ENCODE data around the gene HOMER2. TPM values are rescaled to one million over a fixed set of nuclear protein-coding genes. Genes with fewer than 3 reads are reported as not detected.
"Not testable (repeated sequence)": the region's sequence is repeated elsewhere in the genome, so short reads cannot be mapped to it uniquely, and the experiment has no call there.

Gene HOMER2
- polyA plus RNA-seq, 1 experiment: 1.1 TPM

- H3K27me3 ChIP-seq (ENCODE audit: control insufficient read depth, insufficient read depth, low read length): peaks cover 5% of the 10 kb centered on the region
- no peak for DNase-seq (ENCODE audit: low read depth, low spot score)
- no peak overlapping the region for H3K27ac ChIP-seq (ENCODE audit: low read depth, low read length)
- POLR2A ChIA-PET: no interaction called here
- no peaks in the 10 kb centered on the region for H3K9me3 ChIP-seq (ENCODE audit: control insufficient read depth, insufficient read depth, low read length)
- H3K4me3 ChIP-seq (ENCODE audit: low read depth, low read length): no peak overlapping the region
- TF ChIP-seq CTCF (IDR thresholded peaks at IDR 0.05; ENCODE audit: low read depth, low read length): no peak
- CTCF ChIA-PET: no interaction called here
These were observed 57.5 kb downstream of the HOMER2 start for GRCh38 chr15:82894971-82895520.

- CTCF ChIA-PET; DNase-seq (ENCODE audit: low read depth, low spot score); H3K9me3 ChIP-seq (ENCODE audit: control insufficient read depth, insufficient read depth, low read length): not testable (repeated sequence)
These were observed 59.0 kb downstream of the HOMER2 start for GRCh38 chr15:82893473-82893872.

DNA sequence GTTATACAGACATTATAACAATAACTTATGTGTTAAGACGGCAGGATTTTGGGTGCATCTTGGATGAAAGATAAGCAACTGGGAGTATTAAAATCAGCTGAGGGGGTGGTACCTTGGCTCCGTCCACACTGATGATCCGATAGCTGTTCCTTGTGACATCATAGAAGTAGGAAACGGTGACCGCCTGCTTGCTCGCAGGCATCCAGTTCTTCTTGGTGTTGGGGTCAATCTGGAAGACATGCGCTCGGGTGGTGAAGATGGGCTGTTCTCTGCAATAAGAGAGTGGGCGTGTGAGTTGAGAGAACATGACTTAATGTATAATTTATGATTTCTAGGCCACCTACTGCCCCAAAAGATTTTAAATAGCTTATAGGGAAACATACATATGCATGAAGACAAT lies 59.9 kb downstream of the HOMER2 start:
- no peaks in the 10 kb centered on the region for H3K9me3 ChIP-seq (ENCODE audit: control insufficient read depth, insufficient read depth, low read length)
- H3K27ac ChIP-seq (ENCODE audit: low read depth, low read length): no peak overlapping the region
- TF ChIP-seq CTCF (IDR thresholded peaks at IDR 0.05; ENCODE audit: low read depth, low read length): no peak
- POLR2A ChIA-PET: no interaction called here
- no peak for DNase-seq (ENCODE audit: low read depth, low spot score)
- CTCF ChIA-PET: no interaction called here
- no peak overlapping the region for H3K4me3 ChIP-seq (ENCODE audit: low read depth, low read length)
- H3K27me3 ChIP-seq (ENCODE audit: control insufficient read depth, insufficient read depth, low read length): peaks cover 5% of the 10 kb centered on the region

More at GRCh38 chr15:82893473-82893872, 59.0 kb downstream of the HOMER2 start:
- H3K27ac ChIP-seq (ENCODE audit: low read depth, low read length); POLR2A ChIA-PET; H3K27me3 ChIP-seq (ENCODE audit: control insufficient read depth, insufficient read depth, low read length); H3K4me3 ChIP-seq (ENCODE audit: low read depth, low read length): not testable (repeated sequence)

DNA sequence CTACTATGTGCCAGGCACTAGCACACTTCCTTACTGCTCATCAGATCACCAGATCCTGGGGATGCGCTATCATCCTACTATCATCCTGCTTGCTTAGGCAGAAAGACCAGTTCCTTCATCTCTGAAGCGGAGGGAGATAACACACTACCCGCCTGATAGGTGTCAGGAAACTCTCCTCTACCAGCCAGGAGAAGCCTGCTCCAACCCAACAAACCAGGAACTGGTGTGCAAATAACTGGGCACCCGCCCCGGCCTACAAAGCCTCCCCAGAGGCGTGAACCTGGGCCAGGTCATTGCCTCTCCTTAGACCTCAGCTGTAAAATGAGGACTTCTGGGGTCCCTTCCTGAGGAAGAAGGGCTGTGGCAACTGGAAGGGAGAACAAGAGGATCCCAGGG lies 61.5 kb downstream of the HOMER2 start:
- H3K27ac ChIP-seq (ENCODE audit: low read depth, low read length): no peak overlapping the region
- H3K4me3 ChIP-seq (ENCODE audit: low read depth, low read length): no peak overlapping the region
- no peaks in the 10 kb centered on the region for H3K9me3 ChIP-seq (ENCODE audit: control insufficient read depth, insufficient read depth, low read length)
- no peak for TF ChIP-seq CTCF (IDR thresholded peaks at IDR 0.05; ENCODE audit: low read depth, low read length)
- H3K27me3 ChIP-seq (ENCODE audit: control insufficient read depth, insufficient read depth, low read length): peaks cover 3% of the 10 kb centered on the region
- POLR2A ChIA-PET: no interaction called here
- CTCF ChIA-PET: no interaction called here
- no peak for DNase-seq (ENCODE audit: low read depth, low spot score)

DNA sequence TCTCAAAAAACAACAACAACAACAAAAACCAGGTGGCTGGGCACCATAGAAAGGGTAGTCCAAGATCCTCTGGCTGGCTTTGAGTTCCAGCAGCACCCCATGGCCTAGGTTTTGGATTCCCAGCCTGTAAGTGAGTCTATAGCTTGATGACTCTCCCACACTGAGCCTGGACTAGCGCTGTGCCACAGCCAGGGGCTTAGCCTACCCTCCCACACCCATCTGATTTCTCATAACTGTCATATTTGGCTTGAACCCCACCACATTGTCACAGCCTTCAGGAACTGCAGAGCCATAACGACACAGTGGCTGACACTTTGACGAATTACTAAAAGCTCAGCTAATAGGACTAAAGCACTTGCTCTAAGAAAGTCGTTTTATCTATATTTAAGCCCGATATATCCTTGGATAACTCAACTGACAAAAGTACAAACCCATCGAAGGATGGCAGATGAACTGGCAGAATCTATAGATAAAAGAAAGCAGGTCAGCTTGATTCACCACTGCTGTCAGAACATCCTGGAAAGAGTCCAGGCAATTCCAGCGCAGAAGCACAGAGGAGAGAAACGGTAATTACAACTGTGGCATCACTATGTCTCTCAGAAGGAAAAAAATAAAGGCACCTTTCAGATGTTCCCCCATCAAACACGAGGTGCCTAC lies 62.1 kb downstream of the HOMER2 start:
- DNase-seq (ENCODE audit: low read depth, low spot score): no peak
- POLR2A ChIA-PET: no interaction called here
- H3K27ac ChIP-seq (ENCODE audit: low read depth, low read length): no peak overlapping the region
- H3K9me3 ChIP-seq (ENCODE audit: control insufficient read depth, insufficient read depth, low read length): no peaks in the 10 kb centered on the region
- H3K4me3 ChIP-seq (ENCODE audit: low read depth, low read length): no peak overlapping the region
- H3K27me3 ChIP-seq (ENCODE audit: control insufficient read depth, insufficient read depth, low read length): peaks cover 2% of the 10 kb centered on the region
- TF ChIP-seq CTCF (IDR thresholded peaks at IDR 0.05; ENCODE audit: low read depth, low read length): no peak
- CTCF ChIA-PET: no interaction called here
